H1 (cell line): Measurements from ENCODE around the gene COQ8B. TPM values are rescaled to one million over a fixed set of nuclear protein-coding genes. Genes with fewer than 3 reads are reported as not detected.
A peak's percentile ranks its signal among the peaks of the same experiment; 100 is the strongest.

Experiments
- CREB1 ChIP-seq: IDR thresholded peaks from 2 replicates; pipeline ENCODE4 v1.6.1; 2012; ENCODE audit warnings: inconsistent platforms
- KDM1A ChIP-seq: fragments of 200-600, 300-600 bp; sonication (generic); IDR thresholded peaks from 2 replicates; pipeline ENCODE4 v1.7.1; 2016; ENCODE audit warnings: mild to moderate bottlenecking, low read length, borderline replicate concordance
- KDM4A ChIP-seq: IDR thresholded peaks from one replicate; pipeline ENCODE4 v1.7.1; 2012; ENCODE audit warnings: low read depth, mild to moderate bottlenecking, moderate library complexity, low read length, inconsistent platforms; ENCODE audit not compliant: severe bottlenecking
- POLR2A ChIP-seq, 2 experiments: IDR thresholded peaks; 1 replicate in 1 of 2; 2 replicates in 1 of 2; pipeline ENCODE4 v1.6.1; 2011; ENCODE audit warnings: low read depth in 2 of 2, low read length in 2 of 2, mild to moderate bottlenecking in 2 of 2; ENCODE audit errors: control extremely low read depth in 1 of 2
- SP1 ChIP-seq: IDR thresholded peaks from 2 replicates; pipeline ENCODE4 v1.6.1; 2011; ENCODE audit warnings: low read depth, low read length
- TCF12 ChIP-seq: IDR thresholded peaks from 2 replicates; pipeline ENCODE4 v1.6.1; 2011; ENCODE audit warnings: low read depth, mild to moderate bottlenecking, low read length
- polyA plus RNA-seq, 7 experiments: library from polyadenylated mRNA; depleted of rRNA in 3 of 7; stranded (reverse) in 5 of 7; unstranded in 2 of 7; fragments of >200 nt in 5 of 7; fragments of 200-250 nt in 2 of 7; gene quantifications; 1 replicate in 5 of 7; 2 replicates in 1 of 7; 4 replicates in 1 of 7; pipeline versions ENCODE4 v1.2.1 to v1.2.3, GENCODE V29; 2011 to 2013; ENCODE audit warnings: missing spikeins in 2 of 7, mixed read lengths in 2 of 7
- total RNA-seq: library from RNA; stranded (reverse); fragmentation: NEBNext Ultra II Directional; extraction: Animal tissue kit (Norgen Biotek cat#: 25700); gene quantifications from 2 replicates; pipeline ENCODE4 v1.2.1, GENCODE V29; 2021
- TF ChIP-seq, protein P1 (sequence below): IDR thresholded peaks from 2 replicates; pipeline ENCODE4 v1.6.1; 2012; ENCODE audit warnings: inconsistent platforms

The COQ8B gene
- total and polyA plus RNA-seq, 2 of the 8 experiments (the other 6 are each of a cell fraction or from before 2014, with no cell fraction given) = 41.7 to 46.1 TPM

DNA sequence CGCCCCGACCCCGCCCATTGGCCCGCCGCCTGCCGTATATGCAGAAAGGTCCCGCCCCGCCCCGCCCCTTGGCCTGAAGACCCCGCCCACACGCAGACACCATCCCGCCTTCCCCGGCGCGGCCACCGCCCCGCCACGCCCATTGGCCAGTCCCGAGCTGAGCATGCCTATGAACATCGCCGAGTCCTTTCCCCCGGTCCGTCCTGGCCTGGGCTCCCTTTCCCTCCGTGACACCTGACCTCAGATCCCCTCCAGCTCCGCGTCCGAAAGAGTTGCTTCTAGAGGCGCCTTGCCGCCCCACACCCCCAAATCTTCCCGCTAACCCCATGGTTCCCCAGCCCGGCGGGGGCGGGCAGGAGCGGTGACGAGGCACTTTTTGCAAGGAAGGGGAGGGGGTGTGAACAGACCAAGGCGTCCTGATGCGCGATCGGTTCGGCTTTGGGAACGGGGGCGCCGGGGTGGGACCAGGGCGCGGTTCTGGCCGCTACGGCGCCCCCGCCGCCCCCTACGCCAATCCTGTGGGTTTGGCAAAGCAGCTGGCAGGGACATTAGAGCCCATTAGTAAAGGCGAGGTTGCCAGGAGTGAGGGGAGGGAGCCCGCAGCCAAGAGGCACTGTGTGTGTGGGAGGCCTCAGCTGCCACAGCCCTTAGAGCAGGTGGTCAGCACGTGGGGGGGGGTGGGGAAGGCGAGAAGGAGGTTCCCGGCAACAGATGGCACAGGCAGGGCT, 25.8 kb downstream of the COQ8B start (continued):
- TF ChIP-seq, protein P1, sequence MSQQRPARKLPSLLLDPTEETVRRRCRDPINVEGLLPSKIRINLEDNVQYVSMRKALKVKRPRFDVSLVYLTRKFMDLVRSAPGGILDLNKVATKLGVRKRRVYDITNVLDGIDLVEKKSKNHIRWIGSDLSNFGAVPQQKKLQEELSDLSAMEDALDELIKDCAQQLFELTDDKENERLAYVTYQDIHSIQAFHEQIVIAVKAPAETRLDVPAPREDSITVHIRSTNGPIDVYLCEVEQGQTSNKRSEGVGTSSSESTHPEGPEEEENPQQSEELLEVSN = peak; percentile 90
- no peak for TF ChIP-seq CREB1
- TF ChIP-seq KDM4A = peak; percentile 14
- TF ChIP-seq POLR2A (IDR thresholded peaks at IDR 0.05; ENCODE audit: control extremely low read depth in 1 of 2, low read depth in 2 of 2, low read length in 2 of 2) = peak in 1 of 2 experiments; percentile 30; a peak in 2 of 3 replicates
- TF ChIP-seq KDM1A = no peak
- no peak for TF ChIP-seq SP1
- TF ChIP-seq TCF12 = 0 out of 2 replicates have a peak, but pooled peaks have one; percentile 34
